HTR-8/SVneo (cell line): ENCODE data around the gene C3orf70.
A peak's percentile ranks its signal among the peaks of the same experiment; 100 is the strongest.

Experiments used
- DNase-seq: peaks from one replicate; pipeline ENCODE4 v3.0.0; 2011; ENCODE audit warnings: low spot score, mixed read lengths; ENCODE audit not compliant: insufficient read length
- FAIRE-seq: peaks from 2 replicates; lab custom pipeline; 2011; peaks lifted over from hg19 to GRCh38; lab: Jason Lieb, UNC

The C3orf70 gene

DNA sequence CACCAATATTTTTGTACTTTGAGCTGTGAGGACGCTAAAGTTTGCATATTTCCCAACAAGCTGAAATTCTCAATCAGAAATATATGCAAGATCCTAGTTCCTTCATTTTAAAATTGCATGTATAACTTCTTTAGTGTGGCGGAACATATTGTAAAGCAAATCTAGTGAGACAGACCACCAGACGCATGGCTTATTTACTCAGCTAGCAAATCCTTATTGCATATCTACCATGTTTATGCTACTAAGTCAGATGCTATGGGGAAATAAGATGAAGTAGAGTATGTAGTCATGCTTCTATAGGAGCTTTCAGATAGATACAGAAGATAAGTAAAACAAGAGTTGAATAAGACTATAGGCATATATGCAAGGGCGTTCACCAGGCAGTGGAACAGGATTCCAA is 62.0 kb downstream of the C3orf70 start:
- DNase-seq (no peak), FAIRE-seq (no peak)

DNA sequence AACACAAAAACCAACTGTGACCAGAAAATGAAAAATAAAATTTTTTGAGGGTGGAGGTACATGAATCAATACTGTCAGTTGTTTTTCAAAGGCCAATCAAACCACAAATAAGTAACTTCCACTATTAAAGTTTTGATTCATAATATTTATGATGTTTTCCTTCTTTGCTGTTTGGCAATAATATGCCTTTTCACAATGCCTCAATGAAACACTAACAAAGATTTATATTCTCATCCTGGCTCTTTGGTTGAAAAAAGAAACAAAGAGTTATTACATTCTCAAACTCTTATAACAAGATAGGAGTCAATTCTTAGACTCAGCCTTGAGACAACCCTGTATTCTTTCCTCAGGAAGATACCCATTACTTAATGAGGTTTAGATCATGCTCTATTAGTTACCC is 63.1 kb downstream of the C3orf70 start:
- FAIRE-seq (no peak), DNase-seq (no peak)

DNA sequence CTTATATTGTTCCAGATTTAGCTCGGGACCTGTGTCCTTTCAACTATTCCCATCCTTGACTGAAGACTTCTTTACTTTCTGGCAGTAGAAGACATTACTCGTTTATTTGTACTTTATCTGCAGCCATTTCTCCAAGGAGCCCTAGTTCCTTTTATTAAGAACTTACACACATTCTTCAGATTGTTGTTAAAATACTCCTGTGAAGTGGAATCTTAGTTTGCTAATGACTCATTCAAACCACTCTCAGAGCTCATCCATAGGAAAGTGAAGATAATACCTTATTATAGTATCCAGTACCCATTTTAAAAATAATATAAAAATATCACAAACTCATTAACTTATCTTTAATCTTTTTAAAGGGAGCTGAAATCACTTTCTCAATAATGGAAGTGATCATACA is 63.5 kb downstream of the C3orf70 start:
- no peak for FAIRE-seq
- no peak for DNase-seq

DNA sequence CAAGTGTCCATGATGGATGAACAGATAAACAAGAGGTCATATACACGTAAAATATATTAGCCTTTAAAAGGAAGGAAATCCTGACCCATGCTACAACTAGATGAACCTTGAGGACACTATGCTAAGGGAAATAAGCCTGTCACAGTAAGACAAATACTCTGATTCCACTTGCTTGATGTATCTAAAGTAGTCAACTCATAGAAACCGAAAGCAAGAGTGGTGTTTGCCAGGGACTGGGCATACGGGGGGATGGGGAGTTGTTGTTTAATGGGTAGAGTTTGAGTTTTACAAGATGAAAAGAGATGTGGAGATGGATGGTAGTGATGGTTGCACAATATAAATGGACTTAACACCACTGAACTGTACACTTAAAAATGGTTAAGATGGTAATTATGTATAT is 65.4 kb downstream of the C3orf70 start:
- FAIRE-seq (no peak), DNase-seq (no peak)

DNA sequence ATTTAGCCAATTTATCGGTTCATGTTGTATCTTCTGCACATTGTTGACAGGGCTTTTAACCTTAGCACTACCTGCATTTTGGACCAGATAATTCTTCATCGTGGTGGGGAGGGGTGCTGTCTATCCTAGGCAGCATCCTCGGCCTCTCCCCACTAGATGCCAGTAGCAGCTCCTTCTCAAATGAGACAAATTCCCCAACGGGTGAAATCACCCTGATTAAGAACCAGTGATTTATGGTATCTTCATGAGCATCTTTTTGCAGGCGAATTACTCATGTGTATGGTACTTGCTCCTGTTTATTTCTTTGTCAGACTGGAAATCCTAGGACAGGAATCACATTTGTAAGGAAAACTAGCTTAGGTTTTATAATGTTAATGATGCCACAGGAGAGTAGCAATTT is 68.0 kb downstream of the C3orf70 start:
- FAIRE-seq (peak; percentile 49), DNase-seq (peak; percentile 55)

DNA sequence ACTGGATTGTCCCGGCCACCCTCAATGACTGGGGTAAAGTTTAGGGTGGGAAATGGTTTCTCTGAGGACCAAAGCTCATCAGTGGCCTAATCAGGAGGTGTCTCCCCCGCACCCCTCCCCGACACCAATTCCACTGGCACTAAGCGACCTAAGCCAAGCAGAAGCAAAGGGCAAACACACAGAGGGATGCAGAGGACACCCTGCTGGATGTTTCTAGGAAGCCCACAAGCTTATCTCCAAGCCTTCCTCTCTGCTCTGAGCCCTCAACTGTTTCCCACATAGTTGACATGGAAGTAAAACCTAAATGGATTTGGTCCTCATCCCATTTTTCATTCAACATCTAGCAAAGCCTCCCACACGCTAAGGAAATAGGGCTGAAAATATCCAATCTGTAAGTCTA is 68.5 kb downstream of the C3orf70 start:
- DNase-seq (no peak), FAIRE-seq (no peak)

DNA sequence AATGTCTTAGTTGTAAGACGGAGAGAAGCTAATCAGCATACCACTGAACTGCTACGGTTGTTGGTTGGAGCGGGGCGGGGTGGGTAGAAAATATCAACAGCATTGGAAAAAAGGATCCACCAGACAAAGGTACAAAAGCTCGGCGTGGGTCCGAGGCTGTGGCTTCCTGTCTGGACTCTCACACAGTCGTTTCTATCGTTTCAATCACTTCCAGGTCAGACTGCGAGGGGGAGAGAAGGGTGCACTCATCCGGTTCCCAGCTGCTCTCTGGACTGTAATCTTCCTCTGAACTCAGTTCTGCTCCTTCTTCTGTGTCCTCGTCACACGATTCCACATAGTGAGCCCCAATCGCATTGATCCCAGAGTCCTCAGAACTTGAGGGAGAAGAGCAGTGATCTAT is 70.0 kb downstream of the C3orf70 start:
- DNase-seq, result no peak
- no peak for FAIRE-seq

DNA sequence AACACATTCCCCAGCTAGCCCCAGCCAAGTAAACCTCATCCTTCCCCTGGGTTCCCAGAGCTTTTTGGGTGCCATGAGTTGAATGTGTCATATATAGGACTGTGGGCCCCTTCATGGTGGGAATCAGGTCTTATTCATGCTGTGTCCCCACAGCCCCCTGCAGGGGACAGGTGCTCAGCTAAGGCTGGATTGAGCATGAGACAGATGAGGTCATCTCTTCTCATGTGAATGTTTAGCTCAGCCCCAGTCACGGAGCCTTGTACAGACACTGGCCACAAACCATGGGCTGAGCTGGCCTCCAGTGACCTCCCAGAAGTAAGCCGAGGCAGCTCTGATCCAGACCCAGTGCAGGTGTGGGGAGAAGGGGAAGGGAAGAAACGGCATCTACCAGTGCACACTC is 70.7 kb downstream of the C3orf70 start:
- DNase-seq (no peak), FAIRE-seq (no peak)

DNA sequence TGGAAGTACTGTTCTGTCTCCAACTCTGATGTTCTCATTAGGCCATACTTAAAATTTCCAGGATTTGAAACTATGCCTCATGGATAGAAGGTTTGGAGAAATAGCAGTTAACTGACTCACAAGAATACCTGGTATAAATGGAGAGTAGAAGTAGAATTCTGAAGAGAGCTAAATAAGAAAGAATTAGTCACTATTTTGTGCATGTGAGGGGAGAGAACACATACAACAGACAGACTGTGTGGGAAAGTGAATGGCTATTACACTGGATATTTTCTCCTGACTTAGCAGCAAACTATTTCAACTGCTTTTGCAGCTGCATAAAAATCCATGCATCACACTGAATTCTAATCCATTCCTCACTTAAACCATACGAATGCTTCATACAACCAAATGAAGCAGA is 71.3 kb downstream of the C3orf70 start:
- no peak for DNase-seq
- no peak for FAIRE-seq

DNA sequence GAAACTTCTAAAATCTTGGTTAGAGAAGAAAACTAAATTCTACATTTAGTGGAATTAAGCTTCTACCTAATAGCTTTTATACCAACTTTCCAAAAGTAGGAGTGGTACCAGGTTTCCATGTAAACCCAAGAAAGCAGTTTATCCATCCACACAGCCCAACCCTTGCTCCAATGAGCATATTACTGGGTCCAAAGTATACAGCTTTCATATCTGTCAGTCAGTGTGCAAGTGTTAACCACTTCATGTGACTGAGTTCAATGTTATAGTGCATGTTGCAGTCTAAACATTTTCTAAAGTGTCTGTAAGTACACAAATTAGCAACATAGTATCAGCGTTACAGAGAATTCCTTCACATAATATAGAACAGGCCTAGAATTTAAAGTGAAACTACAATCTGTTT is 73.2 kb downstream of the C3orf70 start:
- no peak for DNase-seq
- no peak for FAIRE-seq

DNA sequence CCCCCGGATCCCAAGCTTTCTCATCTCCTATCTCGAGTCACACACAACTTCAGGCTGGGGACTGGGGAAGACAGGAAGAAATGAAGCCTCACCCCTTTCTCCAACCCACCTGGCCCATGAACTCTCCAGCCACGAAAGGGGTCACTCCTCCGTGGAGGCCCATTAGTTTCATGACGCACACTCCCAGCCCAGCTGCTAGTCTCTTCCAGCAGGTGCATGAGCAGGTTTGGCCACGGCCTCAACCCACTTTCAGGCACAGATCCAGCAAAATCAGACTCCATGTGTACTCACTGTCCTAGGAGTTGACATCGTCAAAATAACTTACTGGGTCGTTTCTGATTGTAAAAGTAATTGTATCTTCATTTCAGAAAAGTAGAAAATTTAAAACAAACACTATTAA is 76.6 kb downstream of the C3orf70 start:
- FAIRE-seq, result no peak
- no peak for DNase-seq

DNA sequence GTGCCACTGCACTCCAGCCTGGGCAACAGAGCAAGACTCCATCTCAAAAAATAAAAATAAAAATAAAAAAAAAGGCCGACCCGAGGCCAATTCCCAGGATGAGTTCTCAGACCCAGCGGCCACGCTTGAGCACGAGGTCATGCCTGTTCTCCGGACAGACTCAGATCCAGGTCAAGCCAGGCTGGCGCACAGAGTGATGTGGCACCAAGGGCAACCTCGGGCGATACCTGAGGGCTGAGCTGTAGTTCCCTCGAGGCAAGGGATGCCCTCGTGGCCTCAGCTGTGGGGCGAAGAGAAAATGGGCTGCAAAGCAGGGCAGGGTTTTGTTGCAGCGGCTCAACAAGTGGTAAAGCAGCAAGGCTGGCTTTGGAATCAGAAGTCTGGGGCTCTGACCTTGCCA is 77.3 kb downstream of the C3orf70 start:
- DNase-seq (no peak), FAIRE-seq (no peak)

DNA sequence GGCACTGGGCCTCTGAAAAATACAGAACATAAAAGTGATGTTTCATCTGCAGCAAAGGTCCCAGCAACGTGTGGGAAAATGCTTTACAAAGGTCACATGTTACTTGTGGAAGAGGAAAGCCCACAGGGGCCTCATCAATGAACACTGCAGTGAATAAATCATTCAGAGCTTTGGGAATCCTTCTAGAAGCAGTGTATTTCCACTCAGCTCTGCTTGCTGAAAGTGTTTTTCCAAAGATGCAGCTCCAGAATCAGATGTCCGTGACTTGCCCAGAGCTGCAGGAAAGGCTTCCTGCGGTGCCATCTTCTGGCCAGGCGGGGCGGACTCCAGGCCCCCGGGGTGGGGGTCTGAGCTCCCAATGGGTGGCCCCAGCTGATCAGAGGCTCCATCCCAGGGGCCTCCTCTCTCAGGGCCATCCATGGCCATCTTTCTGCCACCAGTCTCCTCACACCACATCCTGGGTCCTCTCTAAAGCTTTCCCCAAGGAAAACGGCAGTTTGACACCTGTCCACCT is 81.5 kb downstream of the C3orf70 start:
- FAIRE-seq (no peak), DNase-seq (no peak)

DNA sequence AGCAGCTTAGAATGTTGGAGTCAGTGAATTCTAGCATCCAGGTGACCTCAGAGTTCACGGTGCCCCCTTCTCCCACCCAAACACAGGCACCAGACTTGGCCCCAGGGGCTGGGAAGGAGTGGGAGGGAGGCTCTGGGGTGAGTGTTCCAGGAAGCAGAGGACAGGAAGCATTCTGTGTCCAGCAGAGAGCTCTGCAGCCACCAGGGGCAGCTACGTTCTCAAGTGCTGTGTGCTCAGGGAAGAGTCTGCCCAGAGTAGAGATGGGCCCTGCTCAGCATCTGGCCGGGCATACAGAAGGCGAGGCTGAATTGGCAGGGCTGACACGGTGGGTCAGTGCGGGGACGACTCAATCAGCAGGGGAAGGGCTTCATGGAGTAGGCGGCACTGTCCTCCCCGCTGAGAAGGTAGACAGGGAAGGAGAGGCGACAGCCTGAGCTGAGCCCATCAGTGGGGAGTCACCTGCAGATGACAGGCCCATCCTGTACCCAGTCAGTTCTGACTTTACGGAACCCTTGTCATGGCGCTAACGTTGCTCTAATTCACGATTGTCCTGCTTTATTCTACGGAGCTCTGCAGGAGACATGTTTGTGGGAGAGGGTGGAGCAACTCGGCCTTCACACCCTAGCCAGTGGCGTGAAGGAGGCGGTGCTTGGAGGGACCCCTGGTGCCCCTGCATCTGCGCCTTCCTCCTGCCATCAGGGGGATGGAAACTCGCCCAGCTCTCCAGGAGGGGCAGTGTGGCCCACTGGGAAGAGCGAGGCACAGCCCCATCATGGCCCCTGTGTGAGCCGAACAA is 82.2 kb downstream of the C3orf70 start:
- FAIRE-seq (no peak), DNase-seq (peak; percentile 49)

DNA sequence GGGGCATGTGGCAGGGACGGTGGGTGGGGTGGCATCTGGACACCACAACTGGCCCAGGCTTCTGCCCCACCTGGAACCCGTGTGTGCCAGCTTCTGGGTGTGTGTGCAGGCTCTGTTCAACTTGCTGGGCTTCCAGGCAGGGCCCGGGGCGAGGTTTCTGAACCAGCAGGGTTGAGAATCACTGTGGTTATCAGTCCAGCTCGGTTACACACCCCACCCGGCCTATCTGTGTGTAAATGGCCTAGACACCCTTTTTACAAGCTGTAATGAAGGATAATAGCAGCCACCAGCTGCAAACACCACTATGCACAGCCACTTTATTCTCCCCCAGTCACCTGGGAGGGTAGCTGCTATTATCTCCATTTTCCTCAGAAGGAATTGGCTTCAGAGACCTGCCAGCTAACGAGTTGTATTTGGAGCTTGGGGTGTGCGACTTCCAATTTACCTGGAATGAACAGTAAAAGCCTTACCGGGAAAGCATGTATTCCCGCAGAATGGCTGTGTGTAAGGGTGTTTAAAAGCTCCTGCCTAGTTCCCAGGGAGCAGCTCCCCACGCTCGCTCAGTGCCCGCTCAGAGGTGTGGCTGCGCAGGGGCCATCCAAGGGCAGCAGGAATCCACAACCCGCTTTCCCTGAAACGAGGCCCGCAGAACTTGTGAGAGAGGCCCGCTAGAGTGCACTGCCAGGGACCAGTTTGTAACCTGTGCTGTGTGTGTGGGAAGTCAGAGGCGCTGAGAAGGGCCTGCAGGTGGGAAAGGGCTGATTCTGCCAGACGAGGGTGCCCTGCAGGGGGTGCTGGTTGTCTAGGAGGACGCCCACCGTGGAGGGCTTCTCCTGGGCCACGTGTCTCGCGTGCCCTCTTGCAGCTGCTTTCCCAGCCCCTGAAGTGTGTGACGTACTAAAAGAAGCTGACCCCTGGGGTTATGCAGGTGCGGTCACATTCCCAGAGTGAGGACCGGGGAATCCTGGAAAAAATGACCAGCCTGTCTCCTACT is 83.5 kb downstream of the C3orf70 start:
- no peak for FAIRE-seq
- DNase-seq, result no peak

DNA sequence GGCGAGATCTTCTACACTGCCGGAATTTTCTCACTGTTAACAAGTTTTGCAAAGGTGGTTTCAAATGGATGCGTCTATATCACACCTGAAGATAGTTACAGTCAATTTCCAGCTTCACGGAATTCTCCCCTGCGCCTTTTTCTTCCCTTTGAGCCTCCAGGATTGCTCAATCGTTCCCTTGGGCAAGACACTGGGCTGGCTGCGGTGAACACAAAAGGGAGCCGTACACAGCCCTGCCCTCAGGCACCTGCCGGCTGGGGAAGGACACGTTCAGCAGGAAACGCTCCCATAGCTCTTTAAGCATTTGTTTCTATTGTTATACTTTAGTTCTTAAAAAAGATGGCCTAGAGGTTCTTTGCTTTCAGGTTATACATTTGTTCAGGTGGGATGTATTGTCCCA is 85.7 kb downstream of the C3orf70 start:
- DNase-seq, result no peak
- no peak for FAIRE-seq

DNA sequence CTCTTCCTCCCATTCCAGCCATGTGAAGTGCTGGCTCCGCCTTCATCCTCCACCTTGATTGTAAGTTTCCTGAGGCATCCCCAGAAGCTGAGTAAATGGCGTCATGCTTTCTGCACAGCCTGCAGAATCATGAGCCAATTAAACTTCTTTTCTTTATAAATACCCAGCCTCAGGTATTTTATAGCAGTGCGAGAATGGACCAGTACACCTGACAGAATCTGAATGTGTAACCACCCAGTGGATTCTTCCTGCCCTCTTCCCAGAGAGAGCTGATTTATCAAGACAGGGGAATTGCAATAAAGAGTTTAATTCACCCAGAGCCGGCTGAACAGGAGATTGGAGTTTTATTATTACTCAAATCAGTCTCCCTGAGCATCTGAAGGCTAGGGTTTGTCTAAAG is 86.6 kb downstream of the C3orf70 start:
- FAIRE-seq, result no peak
- DNase-seq, result no peak

DNA sequence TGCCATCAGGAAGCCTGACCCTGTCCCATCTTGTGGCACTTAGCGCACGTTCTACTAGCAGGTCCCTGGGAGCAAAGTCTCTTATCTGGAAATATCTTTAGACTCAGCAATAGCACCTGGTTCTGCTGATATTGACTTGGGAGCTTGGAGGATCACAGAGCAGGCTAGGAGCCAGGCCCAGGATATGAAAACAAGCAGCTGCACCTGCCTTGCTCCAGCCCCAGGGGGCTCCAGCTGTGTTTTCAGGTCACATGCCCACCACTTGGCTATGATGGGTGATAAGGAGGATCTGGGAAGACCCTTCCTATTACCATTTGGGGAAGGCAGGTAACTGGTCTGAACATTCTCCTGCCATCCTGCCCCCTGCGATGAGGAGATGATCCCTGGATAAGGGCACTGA is 87.8 kb downstream of the C3orf70 start:
- no peak for FAIRE-seq
- DNase-seq, result no peak

DNA sequence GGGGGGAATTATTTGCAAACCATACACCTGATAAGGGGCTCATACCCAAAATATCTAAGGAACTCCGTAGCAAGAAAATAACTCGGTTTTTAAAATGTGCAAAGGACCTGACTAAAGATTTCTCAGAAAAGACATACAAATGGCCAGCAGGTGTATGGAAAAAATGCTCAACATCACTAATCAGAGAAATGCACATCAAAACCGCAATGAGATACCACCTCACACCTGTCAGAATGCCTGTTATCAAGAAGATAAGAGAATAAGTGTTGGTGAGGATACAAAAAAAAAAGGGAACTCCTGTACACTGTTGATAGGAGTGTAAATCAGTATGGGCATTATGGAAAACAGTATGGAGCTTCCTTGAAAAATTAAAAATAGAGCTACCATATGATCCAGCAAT is 89.4 kb downstream of the C3orf70 start:
- DNase-seq, result no peak
- FAIRE-seq, result no peak

DNA sequence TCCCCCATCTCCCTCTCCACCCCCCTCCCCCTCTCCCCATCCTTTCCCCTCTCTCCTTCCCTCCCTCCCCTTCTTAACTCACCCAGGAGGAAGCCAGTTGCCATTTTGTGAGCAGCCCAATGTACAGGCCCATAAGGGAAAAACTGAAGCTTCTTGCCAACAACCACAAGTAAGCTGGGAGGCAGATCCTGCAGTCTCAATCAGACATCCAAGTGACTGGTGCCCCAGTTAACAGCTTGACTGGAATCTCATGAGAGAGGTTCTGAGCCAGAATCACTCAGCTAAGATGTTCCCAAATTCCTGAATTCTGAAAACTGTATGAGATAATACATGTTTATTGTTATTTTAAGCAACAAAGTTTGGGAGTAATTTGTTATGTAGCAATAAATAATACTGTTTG is 90.7 kb downstream of the C3orf70 start:
- FAIRE-seq (no peak), DNase-seq (no peak)

DNA sequence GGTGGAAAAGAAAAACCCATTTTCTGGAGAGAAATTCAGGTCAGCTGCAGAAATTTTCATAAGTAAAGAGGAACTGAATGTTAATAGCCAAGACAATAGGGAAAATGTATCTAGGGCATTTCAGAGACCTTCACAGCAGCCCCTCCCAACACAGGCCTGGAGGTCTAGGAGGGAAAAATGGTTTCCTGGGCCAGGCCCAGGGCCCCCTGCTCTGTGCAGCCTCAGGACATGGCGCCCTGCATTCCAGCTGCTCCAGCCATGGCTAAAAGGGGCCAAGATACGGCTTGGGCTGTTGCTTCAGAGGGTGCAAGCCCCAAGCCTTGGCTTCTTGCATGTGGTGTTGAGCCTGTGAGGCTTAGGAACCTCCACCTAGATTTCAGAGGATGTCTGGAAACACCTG is 92.2 kb downstream of the C3orf70 start:
- no peak for DNase-seq
- no peak for FAIRE-seq
